Activated CD8-positive, alpha-beta memory T cell treated with anti-CD3 and anti-CD28 coated beads for 36 hours (primary cell): Measurements from ENCODE around the gene ARMC10. TPM values are rescaled to one million over a fixed set of nuclear protein-coding genes. Genes with fewer than 3 reads are reported as not detected.
"Not testable (repeated sequence)": the region's sequence is repeated elsewhere in the genome, so short reads cannot be mapped to it uniquely, and the experiment has no call there.

Experiments
- CTCF ChIA-PET: fragments of 350-600 bp; sonication (Branson Sonifier 250); formaldehyde crosslinking; loops from one replicate; lab custom pipeline; 2021; ENCODE audit warnings: antibody characterized with exemption; lab: Charles Lee
- POLR2A ChIA-PET: fragments of 350-600 bp; sonication (Branson Sonifier 250); formaldehyde crosslinking; loops from one replicate; lab custom pipeline; 2021; ENCODE audit warnings: antibody characterized with exemption; lab: Charles Lee
- total RNA-seq, 2 experiments: library from RNA; stranded (reverse); gene quantifications; one replicate each; pipeline ENCODE4 v1.2.3, GENCODE V29; 2021

The ARMC10 gene
- total RNA-seq, result 10 to 100 TPM; 52.2 to 53.9 TPM

DNA sequence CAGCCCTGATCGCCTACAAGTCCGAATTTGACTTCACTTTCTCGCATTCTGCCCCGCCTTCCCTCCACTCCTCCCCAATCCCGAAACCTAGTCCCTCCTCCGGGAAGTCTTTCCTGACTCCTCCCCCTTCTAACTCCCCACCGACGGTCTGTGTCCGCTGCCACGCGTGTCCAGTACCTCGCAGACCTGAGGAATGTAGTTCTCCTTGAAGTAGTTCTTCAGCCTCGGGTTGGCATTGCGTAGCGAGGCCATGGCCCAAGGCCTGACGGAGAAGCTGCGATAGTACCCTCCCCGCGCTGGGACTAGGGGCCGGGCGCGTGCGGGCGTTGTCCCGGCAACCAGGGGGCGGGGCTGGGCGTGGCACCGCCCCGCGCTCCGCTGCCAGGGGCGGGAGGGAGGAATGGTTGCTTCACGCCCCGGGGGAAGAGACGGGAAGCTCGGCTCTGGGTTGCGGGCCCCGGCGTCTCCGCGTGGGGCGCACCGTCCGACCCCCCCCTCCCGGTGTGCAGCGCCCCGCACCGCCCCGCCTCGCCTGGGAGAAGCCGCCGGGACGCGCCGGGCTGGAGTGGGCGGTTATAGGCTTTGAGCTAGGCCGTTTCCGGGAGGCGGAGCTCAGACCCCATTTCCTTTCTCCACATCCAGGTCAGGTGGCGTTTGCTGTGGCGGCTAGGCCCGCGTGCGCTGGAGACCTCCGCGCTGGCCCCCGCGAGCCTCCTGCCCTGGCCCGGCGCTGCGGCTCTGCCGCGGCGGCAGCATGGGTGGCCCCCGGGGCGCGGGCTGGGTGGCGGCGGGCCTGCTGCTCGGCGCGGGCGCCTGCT is at the start of gene ARMC10, which contains the start of gene FBXL13:
ARMC10 (plus strand) TSS at position 622 of the 818 bp plus-strand sequence; CDS start at position 755, 133 bp downstream.
FBXL13 (minus strand) TSS at position 278 of the 818 bp plus-strand sequence.
- CTCF ChIA-PET, result interaction anchor here (1.1 to 1.2 kb wide), 4 partner anchors 9 to 326 kb away, joined by 3 to 4 read pairs (median 3); partner anchors contain the start of gene FAM185A
- POLR2A ChIA-PET, result interaction anchor here (0.6 to 1.9 kb wide), 6 partner anchors 13 to 326 kb away, joined by 4 to 17 read pairs (median 6); partner anchors contain the start of genes FAM185A and NAPEPLD

- ChIA-PET CTCF (no interaction called here), POLR2A (no interaction called here)
These were observed 49.6 kb upstream of the ARMC10 start for GRCh38 chr7:103025341-103025740.

DNA sequence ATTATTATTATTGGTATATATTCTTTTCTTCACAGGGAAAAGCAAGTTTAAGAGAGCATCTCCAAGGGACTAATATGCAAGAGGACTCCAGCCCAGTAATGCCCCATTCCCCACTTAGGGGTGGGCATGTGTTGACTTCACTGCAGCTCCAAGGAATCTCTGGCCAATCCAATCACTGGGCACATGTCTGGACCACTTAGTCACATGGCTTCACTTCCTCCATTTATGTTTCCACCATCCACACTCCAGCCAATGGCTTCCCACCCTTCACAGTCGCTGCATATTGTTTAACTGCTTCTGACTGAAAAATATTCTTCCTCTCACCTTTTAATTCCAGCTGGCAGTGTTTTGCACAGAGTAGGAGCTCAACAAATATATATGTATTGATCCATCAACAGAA is 43.9 kb upstream of the ARMC10 start:
- ChIA-PET CTCF (no interaction called here), POLR2A (no interaction called here)

DNA sequence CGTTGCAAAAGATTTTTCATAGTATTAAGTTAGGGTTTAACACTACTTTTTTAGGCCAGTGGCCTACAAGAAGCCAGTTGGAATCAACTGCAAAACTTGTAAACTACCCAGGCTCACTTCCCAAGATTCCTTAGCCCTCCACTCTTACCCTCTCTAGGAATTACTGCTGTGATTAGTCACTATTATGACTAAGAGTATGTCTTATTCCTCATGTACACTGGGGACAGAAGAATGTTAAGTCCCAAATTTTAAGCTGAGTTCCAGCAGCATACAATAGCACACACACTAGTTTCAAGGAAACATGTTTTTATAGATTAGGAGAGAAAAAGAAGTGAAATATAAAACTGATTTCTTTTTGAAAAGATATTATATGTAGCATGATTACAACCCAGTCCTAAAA is 43.2 kb upstream of the ARMC10 start:
- ChIA-PET POLR2A (no interaction called here), CTCF (no interaction called here)

GRCh38 chr7:103034318-103034717 is 40.6 kb upstream of the ARMC10 start:
- CTCF ChIA-PET, POLR2A ChIA-PET: not testable (repeated sequence)

DNA sequence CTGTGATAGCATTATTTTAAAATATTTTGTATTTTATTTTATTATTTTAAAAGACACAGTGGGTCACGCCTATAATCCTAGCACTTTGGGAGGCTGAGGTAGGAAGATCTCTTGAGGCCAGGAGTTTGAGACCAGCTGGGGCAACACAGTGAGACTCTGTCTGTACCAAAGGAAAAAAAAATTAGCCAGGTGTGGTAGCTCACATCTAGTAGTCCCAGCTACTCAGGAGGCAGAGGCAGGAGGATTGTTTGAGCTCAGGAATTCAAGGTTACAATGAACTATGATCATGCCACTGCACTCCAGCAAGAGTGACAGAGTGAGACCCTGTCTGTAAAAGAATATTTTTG is 37.5 kb upstream of the ARMC10 start:
- ChIA-PET CTCF (no interaction called here), POLR2A (no interaction called here)

GRCh38 chr7:103037823-103038739 is 36.9 kb upstream of the ARMC10 start:
- CTCF ChIA-PET, POLR2A ChIA-PET: not testable (repeated sequence)

GRCh38 chr7:103041815-103042214 is 33.1 kb upstream of the ARMC10 start:
- POLR2A ChIA-PET, CTCF ChIA-PET: not testable (repeated sequence)

GRCh38 chr7:103048833-103049232 is 26.1 kb upstream of the ARMC10 start:
- CTCF ChIA-PET, result no interaction called here
- POLR2A ChIA-PET, result no interaction called here

DNA sequence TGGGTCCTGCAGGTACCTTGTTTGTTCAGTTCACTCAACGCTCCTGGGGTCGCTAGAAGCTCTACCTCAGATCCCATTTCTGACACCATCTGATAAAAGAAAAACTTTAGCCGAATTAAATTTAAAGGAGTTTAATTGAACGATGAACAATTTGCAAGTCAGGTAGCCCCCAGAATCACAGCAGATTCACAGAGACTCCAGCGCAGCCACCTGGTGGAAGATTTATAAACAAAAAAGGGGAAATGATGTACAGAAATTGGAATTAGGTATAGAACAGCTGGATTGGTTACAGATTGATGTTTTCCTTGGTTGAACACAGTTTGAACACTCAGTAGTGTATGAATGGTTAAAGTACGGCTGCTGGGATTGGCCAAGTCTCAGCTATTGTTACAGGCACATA is 23.4 kb upstream of the ARMC10 start:
- ChIA-PET CTCF (no interaction called here), POLR2A (no interaction called here)

- CTCF ChIA-PET, result not testable (repeated sequence)
These were observed 18.9 kb upstream of the ARMC10 start for GRCh38 chr7:103056006-103056405.

DNA sequence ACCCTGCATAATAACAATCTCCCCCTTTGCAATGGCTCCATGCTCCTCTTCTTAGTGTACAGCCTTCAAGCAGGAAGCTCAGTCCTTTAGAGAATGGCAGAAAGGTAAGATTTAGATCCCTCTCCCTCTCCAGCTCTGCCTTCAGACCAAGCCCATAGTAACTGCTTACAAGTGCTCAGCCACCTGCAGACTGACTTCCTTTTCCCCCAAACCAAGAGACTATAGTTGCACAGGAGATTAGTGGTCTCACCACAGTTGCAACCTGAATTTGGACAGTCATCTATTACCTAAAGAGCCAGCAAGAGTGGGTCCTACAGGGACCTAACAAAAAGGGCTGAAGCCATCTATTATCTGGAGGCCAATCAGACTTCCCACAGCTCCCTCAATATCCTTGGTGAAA is 16.8 kb upstream of the ARMC10 start:
- CTCF ChIA-PET, result no interaction called here
- POLR2A ChIA-PET, result interaction anchor here (0.8 kb wide), 1 partner anchor 17 kb away, joined by 4 read pairs; the partner anchor contains the start of genes ARMC10 and FBXL13

More at GRCh38 chr7:103056006-103056405, 18.9 kb upstream of the ARMC10 start:
- POLR2A ChIA-PET, result not testable (repeated sequence)

DNA sequence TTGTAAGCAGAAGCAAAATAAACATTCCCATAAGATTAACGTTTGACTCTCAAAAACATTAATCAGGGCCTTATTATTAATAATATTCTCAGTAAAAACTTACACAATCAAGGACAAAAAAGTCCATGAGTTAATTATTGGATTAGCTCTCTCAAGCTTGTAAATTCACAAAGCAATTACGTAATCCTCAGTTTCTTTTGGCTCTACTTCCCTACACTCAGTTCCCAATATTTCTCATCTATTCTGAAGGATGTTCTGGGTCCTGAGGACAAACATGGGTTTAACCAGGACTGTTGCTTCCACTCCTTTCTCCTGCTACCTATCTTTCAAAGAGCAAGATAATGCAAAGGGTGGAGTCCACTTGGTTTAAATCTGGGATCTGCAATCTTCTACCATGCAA is 15.5 kb upstream of the ARMC10 start:
- CTCF ChIA-PET, result no interaction called here
- POLR2A ChIA-PET, result no interaction called here

DNA sequence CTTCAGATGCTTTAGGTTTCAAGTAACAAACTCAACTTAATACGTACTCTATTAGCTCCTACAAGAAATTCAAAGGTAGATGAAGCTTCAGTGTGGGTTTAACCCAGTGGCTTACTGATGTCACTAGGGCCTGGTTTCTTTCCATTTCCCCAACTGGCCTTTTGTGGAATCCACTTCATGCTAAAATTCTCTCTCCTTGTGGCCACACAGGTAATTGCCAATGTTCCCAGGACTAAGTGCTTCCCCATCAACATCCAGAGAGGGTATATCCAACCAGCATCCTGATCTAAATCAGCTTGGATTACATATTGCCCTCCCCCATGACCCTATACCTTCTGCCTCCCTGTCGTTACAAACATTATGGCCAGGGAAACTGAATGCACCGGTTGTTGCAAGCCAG is 11.0 kb upstream of the ARMC10 start:
- POLR2A ChIA-PET, result no interaction called here

DNA sequence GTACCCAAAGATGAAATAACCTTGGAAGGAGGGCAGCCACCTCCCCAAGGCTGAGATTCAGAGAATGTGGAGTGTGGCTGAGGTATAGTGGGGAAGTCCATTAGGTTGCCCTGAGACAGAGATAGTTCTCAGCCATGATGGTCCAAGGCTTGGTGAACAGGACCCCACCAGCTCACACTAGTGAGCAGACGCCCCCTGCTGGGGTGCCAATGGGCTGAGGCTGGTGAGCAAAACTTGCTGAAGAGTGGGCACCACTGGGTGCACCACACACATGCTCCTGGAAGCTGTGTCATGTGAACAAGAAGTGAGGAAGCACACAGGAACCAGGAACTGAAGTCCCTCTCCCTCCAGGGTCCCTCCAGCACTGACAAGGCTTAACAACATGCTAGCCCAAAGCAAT is 9.3 kb upstream of the ARMC10 start:
- ChIA-PET CTCF (interaction anchor here (1.0 kb wide), 1 partner anchor 10 kb away, joined by 3 read pairs; the partner anchor contains the start of gene ARMC10), POLR2A (no interaction called here)

More for the DNA sequence above, 11.0 kb upstream of the ARMC10 start:
- CTCF ChIA-PET, result no interaction called here

DNA sequence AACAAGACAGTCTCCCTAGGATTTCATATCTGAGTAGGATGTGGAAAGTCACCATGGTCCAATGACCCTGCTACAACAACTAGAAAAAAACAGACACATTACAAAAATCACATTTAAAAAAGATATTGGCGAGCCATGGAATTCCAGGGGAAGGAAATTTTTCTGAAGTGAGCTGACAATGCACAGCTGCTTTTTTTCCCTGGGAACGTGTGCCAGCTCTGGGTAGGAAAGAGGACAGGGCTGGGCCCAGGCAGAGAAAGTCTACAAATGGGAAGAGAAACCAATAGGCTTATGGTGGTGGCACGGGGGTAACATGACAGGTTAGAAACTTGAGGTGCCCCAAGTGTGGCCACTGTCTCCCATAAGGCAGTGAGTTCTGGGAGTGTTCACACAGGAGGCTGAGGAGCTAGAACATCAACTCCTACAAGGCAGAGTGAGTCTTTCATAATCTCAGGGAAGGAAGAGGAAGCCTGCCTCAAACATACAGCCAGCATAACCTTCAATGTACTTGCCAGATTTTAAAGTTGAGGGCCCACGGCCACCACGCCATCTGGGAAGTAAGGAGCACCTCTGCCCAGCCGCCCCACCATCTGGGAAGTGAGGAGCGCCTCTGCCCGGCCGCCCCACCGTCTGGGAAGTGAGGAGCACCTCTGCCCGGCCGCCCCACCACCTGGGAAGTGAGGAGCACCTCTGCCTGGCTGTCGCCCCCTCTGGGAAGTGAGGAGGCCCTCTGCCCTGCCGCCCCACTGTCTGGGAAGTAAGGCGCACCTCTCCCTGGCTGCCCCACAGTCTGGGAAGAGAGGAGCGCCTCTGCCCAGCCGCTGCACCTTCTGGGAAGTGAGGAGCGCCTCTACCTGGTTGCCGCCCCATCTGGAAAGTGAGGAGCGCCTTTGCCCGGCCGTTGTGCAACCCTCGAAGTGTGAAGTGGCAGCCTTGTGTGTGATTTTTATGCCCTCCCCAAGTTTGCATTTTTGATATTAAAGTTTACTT is 6.2 kb upstream of the ARMC10 start:
- ChIA-PET POLR2A (no interaction called here), CTCF (no interaction called here)

DNA sequence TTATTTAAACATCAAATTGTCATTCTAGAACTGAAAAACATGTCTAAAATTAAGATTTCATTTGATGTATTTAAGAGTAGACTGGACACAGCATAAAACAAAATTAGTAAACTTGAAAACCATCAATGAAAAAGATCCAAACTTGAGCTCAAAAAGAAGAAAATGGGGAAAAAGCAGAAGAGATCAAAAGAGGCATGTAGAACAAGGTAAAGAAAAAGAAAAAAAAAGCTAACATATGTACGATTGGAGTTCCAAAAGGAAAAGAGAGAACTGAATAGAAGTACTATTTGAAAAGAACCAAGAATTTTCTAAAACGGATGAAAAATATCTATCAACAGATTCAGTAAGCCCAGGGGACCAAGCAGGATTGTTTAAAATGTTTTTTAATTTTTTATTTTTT is 3.9 kb upstream of the ARMC10 start:
- ChIA-PET POLR2A (no interaction called here), CTCF (no interaction called here)

- CTCF ChIA-PET, result interaction anchor here (1.1 kb wide), 2 partner anchors 11 to 17 kb away, joined by 3 read pairs; no protein-coding TSS in a partner anchor
- POLR2A ChIA-PET, result interaction anchor here (1.2 to 1.9 kb wide), 2 partner anchors 75 to 325 kb away, joined by 6 to 17 read pairs; partner anchors contain the start of genes FAM185A and NAPEPLD
These were observed 886 bp upstream of the ARMC10 start for GRCh38 chr7:103073989-103074518.
